Measurements from ENCODE around the gene NR2F1. TPM values are rescaled to one million over a fixed set of nuclear protein-coding genes. Genes with fewer than 3 reads are reported as not detected.

The NR2F1 gene
- total RNA-seq, 2 experiments from 2014 or later: not detected

DNA sequence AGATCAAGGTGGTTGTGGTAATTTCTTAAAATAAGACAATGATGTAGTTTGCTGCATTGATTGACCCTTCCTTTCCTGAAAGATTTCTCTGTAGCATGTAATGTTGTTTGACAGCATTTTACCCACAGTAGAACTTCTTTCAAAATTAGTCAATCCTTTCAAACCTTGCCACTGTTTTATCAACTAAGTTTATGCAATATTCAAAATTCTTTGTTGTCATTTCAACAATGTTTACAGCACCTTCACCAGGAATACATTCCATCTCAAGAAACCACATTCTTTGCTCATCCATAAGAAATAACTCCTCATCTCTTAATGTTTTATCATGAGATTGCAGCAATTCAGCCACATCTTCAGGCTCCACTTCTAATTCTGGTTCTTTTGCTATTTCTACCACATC, 43.8 kb downstream of the NR2F1 start:
- Mint-ChIP-seq H3K27ac (no peak overlapping the region), H3K9me3 (no peaks in the 10 kb centered on the region), H3K4me3 (no peak overlapping the region), H3K36me3 (ENCODE audit: low read depth) (no peaks in the 10 kb centered on the region), H3K27me3 (peaks cover 1% of the 10 kb centered on the region), H3K4me1 (ENCODE audit: low read depth) (peaks cover 15% of the 10 kb centered on the region)
- intact Hi-C loops (cut with micrococcal nuclease): no loop called here
- ATAC-seq (no peak), DNase-seq (no peak)
- ChIA-PET POLR2A (no interaction called here), CTCF (no interaction called here)
- TF ChIP-seq, protein P1, sequence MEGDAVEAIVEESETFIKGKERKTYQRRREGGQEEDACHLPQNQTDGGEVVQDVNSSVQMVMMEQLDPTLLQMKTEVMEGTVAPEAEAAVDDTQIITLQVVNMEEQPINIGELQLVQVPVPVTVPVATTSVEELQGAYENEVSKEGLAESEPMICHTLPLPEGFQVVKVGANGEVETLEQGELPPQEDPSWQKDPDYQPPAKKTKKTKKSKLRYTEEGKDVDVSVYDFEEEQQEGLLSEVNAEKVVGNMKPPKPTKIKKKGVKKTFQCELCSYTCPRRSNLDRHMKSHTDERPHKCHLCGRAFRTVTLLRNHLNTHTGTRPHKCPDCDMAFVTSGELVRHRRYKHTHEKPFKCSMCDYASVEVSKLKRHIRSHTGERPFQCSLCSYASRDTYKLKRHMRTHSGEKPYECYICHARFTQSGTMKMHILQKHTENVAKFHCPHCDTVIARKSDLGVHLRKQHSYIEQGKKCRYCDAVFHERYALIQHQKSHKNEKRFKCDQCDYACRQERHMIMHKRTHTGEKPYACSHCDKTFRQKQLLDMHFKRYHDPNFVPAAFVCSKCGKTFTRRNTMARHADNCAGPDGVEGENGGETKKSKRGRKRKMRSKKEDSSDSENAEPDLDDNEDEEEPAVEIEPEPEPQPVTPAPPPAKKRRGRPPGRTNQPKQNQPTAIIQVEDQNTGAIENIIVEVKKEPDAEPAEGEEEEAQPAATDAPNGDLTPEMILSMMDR (IDR thresholded peaks at IDR 0.05): no peak

- Mint-ChIP-seq H3K4me1 (ENCODE audit: low read depth) (peaks cover 4% of the 10 kb centered on the region), H3K27ac (no peak overlapping the region), H3K9me3 (no peaks in the 10 kb centered on the region), H3K36me3 (ENCODE audit: low read depth) (no peaks in the 10 kb centered on the region), H3K4me3 (no peak overlapping the region), H3K27me3 (no peaks in the 10 kb centered on the region)
- TF ChIP-seq, protein P1 (IDR thresholded peaks at IDR 0.05): no peak
- intact Hi-C loops (cut with micrococcal nuclease): no loop called here
- POLR2A ChIA-PET: no interaction called here
- CTCF ChIA-PET: no interaction called here
- DNase-seq: no peak
- ATAC-seq: no peak
These were observed 49.3 kb downstream of the NR2F1 start for GRCh38 chr5:93632327-93632726.

- TF ChIP-seq, protein P1 (IDR thresholded peaks at IDR 0.05): no peak
- H3K4me3 Mint-ChIP-seq: no peak overlapping the region
- ChIA-PET POLR2A (no interaction called here), CTCF (no interaction called here)
- peaks cover 4% of the 10 kb centered on the region for H3K4me1 Mint-ChIP-seq (ENCODE audit: low read depth)
- DNase-seq: no peak
- no peaks in the 10 kb centered on the region for H3K27me3 Mint-ChIP-seq
- intact Hi-C loops (cut with micrococcal nuclease): no loop called here
- H3K27ac Mint-ChIP-seq: no peak overlapping the region
- no peaks in the 10 kb centered on the region for H3K9me3 Mint-ChIP-seq
- no peak for ATAC-seq
- no peaks in the 10 kb centered on the region for H3K36me3 Mint-ChIP-seq (ENCODE audit: low read depth)
These were observed 53.0 kb downstream of the NR2F1 start for GRCh38 chr5:93635991-93636390.

- peak; percentile 5 for DNase-seq
These were observed 53.8 kb downstream of the NR2F1 start for GRCh38 chr5:93636837-93637236.

GRCh38 chr5:93637697-93638096, 54.7 kb downstream of the NR2F1 start:
- Mint-ChIP-seq H3K27me3 (no peaks in the 10 kb centered on the region), H3K9me3 (no peaks in the 10 kb centered on the region), H3K4me3 (no peak overlapping the region), H3K4me1 (ENCODE audit: low read depth) (peaks cover 4% of the 10 kb centered on the region), H3K27ac (no peak overlapping the region), H3K36me3 (ENCODE audit: low read depth) (no peaks in the 10 kb centered on the region)
- ATAC-seq (no peak), DNase-seq (no peak)
- intact Hi-C loops (cut with micrococcal nuclease): no loop called here
- ChIA-PET CTCF (interaction anchor here (1.3 kb wide), 1 partner anchor 164 kb away, joined by 3 read pairs; no protein-coding TSS in a partner anchor), POLR2A (no interaction called here)
- TF ChIP-seq, protein P1 (IDR thresholded peaks at IDR 0.05): no peak

More at GRCh38 chr5:93636837-93637236, 53.8 kb downstream of the NR2F1 start:
- CTCF ChIA-PET: no interaction called here
- intact Hi-C loops (cut with micrococcal nuclease): no loop called here
- H3K4me1 Mint-ChIP-seq (ENCODE audit: low read depth): peaks cover 4% of the 10 kb centered on the region
- POLR2A ChIA-PET: no interaction called here
- no peaks in the 10 kb centered on the region for H3K9me3 Mint-ChIP-seq
- no peak overlapping the region for H3K4me3 Mint-ChIP-seq
- no peaks in the 10 kb centered on the region for H3K36me3 Mint-ChIP-seq (ENCODE audit: low read depth)
- TF ChIP-seq, protein P1 (IDR thresholded peaks at IDR 0.05): no peak
- H3K27ac Mint-ChIP-seq: no peak overlapping the region
- ATAC-seq: peak; percentile 51
- H3K27me3 Mint-ChIP-seq: no peaks in the 10 kb centered on the region
